Measurements from ENCODE around the gene PNKD. TPM values are rescaled to one million over a fixed set of nuclear protein-coding genes. Genes with fewer than 3 reads are reported as not detected.

PNKD gene
- total RNA-seq, 1 experiment from 2014 or later, result 97.7 TPM

DNA sequence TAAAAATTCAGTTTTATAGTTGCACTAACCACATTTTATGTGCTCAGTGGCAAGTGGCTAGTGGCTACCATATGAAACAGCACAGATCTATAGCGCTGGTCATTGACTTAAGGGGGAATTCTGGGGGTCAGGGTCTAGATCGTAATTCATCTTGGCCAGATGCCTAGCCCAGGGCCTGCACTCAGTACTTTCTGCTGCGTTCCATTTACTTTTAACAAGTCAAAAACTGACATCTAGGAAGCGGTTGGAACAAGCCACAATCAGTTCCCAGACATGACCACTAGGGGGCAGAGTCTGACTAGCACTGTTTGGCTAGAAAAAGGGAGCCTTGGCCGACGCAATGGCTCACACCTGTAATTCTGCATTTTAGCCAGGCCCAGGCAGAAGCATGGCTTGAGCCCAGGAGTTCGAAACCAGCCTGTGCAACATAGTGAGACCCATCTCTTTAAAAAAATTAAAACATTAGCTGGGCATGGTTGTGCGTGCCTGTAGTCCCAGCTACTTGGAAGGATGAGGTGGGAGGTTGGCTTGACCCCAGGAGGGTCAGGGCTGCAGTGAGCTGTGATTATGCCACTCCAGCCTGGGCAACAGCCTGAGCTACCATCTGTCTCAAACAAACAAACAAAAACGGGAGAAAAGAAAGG lies 31.0 kb downstream of the PNKD start:
- no peak overlapping the region for H2AFZ ChIP-seq (ENCODE audit: low read length)
- no peaks in the 10 kb centered on the region for H3K9me3 ChIP-seq (ENCODE audit: low read length)
- ATAC-seq (peak; percentile 94), DNase-seq (peak; percentile 96)
- no peaks in the 10 kb centered on the region for H3K36me3 ChIP-seq (ENCODE audit: low read depth, low read length)
- no peak overlapping the region for H3K9ac ChIP-seq (ENCODE audit: low read length)
- no peaks in the 10 kb centered on the region for H4K20me1 ChIP-seq (ENCODE audit: low read length)
- intact Hi-C loops (cut with micrococcal nuclease), result loop anchor here (1.0 to 2.0 kb wide), 4 partner anchors 28 to 165 kb away; partner anchors contain the start of gene CATIP
- CTCF ChIA-PET, result interaction anchor here (0.6 kb wide), 1 partner anchor 116 kb away, joined by 3 read pairs; no protein-coding TSS in a partner anchor
- H3F3A ChIP-seq (ENCODE audit: low read length, unreplicated experiment), result no peaks in the 10 kb centered on the region
- POLR2A ChIA-PET (ENCODE audit: unreplicated experiment), result no interaction called here
- H3K4me1 ChIP-seq (ENCODE audit: insufficient read depth, low read length), result no peaks in the 10 kb centered on the region
- H3K4me3 ChIP-seq (ENCODE audit: low read length), result no peak overlapping the region
- TF ChIP-seq, protein P1, sequence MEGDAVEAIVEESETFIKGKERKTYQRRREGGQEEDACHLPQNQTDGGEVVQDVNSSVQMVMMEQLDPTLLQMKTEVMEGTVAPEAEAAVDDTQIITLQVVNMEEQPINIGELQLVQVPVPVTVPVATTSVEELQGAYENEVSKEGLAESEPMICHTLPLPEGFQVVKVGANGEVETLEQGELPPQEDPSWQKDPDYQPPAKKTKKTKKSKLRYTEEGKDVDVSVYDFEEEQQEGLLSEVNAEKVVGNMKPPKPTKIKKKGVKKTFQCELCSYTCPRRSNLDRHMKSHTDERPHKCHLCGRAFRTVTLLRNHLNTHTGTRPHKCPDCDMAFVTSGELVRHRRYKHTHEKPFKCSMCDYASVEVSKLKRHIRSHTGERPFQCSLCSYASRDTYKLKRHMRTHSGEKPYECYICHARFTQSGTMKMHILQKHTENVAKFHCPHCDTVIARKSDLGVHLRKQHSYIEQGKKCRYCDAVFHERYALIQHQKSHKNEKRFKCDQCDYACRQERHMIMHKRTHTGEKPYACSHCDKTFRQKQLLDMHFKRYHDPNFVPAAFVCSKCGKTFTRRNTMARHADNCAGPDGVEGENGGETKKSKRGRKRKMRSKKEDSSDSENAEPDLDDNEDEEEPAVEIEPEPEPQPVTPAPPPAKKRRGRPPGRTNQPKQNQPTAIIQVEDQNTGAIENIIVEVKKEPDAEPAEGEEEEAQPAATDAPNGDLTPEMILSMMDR (conservative IDR thresholded peaks at IDR 0.05; ENCODE audit: low read depth, low read length), result peak; percentile 93
- TF ChIP-seq EZH2phosphoT487 (IDR thresholded peaks at IDR 0.05; ENCODE audit: borderline replicate concordance, low read length), result no peak
- H3K9me2 ChIP-seq (replicated peaks; ENCODE audit: low read length), result no peaks in the 10 kb centered on the region
- H3K27ac ChIP-seq (ENCODE audit: low read length), result no peak overlapping the region
- no peaks in the 10 kb centered on the region for H3K79me2 ChIP-seq (ENCODE audit: low read length)
- H3K27me3 ChIP-seq (ENCODE audit: low read length), result no peaks in the 10 kb centered on the region
- no TSS peak for BruUV-seq (replicated peaks)
- H3K4me2 ChIP-seq (ENCODE audit: low read length), result no peak overlapping the region

DNA sequence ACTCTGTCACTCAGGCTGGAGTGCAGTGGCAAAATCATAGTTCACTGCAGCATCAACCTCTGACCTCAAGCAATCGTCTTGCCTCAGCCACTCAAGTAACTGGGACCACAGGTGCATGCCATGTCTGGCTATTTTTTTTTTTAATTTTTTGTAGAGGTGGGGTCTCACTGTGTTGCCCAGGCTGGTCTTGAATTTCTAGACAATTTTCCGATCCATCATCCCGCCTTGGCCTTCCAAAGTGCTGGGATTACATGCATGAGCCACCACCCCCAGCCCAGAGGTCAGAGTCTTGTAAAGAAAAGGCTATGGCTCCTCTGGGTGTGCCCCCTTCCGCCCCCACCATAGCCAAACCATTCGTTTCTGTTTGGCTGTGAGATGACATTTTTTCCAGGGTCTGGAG lies 35.1 kb downstream of the PNKD start:
- Histone ChIP-seq H3K79me2 (ENCODE audit: low read length) (no peaks in the 10 kb centered on the region), H3K27ac (ENCODE audit: low read length) (no peak overlapping the region), H3K9me3 (ENCODE audit: low read length) (no peaks in the 10 kb centered on the region), H3K9ac (ENCODE audit: low read length) (no peak overlapping the region), H3K4me3 (ENCODE audit: low read length) (no peak overlapping the region), H3K27me3 (ENCODE audit: low read length) (no peaks in the 10 kb centered on the region), H2AFZ (ENCODE audit: low read length) (no peak overlapping the region), H3K4me1 (ENCODE audit: insufficient read depth, low read length) (no peaks in the 10 kb centered on the region), H4K20me1 (ENCODE audit: low read length) (no peaks in the 10 kb centered on the region), H3K36me3 (ENCODE audit: low read depth, low read length) (no peaks in the 10 kb centered on the region), H3F3A (ENCODE audit: low read length, unreplicated experiment) (no peaks in the 10 kb centered on the region), H3K4me2 (ENCODE audit: low read length) (no peak overlapping the region), H3K9me2 (replicated peaks; ENCODE audit: low read length) (no peaks in the 10 kb centered on the region)
- no peak for TF ChIP-seq EZH2 (IDR thresholded peaks at IDR 0.05; ENCODE audit: low read length, unreplicated experiment)
- TF ChIP-seq EZH2phosphoT487 (IDR thresholded peaks at IDR 0.05; ENCODE audit: borderline replicate concordance, low read length), result no peak
- TF ChIP-seq, protein P1 (conservative IDR thresholded peaks at IDR 0.05; ENCODE audit: low read depth, low read length), result no peak
- DNase-seq, result no peak
- POLR2A ChIA-PET (ENCODE audit: unreplicated experiment), result no interaction called here
- no TSS peak for BruUV-seq (replicated peaks)
- intact Hi-C loops (cut with micrococcal nuclease), result no loop called here
- ATAC-seq, result no peak
- CTCF ChIA-PET, result no interaction called here

- POLR2A ChIA-PET (ENCODE audit: unreplicated experiment), result no interaction called here
- H3K27ac ChIP-seq (ENCODE audit: low read length), result no peak overlapping the region
- ATAC-seq, result no peak
- no peak overlapping the region for H3K4me3 ChIP-seq (ENCODE audit: low read length)
- TF ChIP-seq EZH2 (IDR thresholded peaks at IDR 0.05; ENCODE audit: low read length, unreplicated experiment) (no peak), EZH2phosphoT487 (IDR thresholded peaks at IDR 0.05; ENCODE audit: borderline replicate concordance, low read length) (no peak)
- TF ChIP-seq, protein P1 (conservative IDR thresholded peaks at IDR 0.05; ENCODE audit: low read depth, low read length), result no peak
- H3K36me3 ChIP-seq (ENCODE audit: low read depth, low read length), result no peaks in the 10 kb centered on the region
- no peaks in the 10 kb centered on the region for H3K79me2 ChIP-seq (ENCODE audit: low read length)
- no peaks in the 10 kb centered on the region for H4K20me1 ChIP-seq (ENCODE audit: low read length)
- H3K4me2 ChIP-seq (ENCODE audit: low read length), result no peak overlapping the region
- no peak overlapping the region for H2AFZ ChIP-seq (ENCODE audit: low read length)
- H3K4me1 ChIP-seq (ENCODE audit: insufficient read depth, low read length), result no peaks in the 10 kb centered on the region
- intact Hi-C loops (cut with micrococcal nuclease), result no loop called here
- DNase-seq, result no peak
- H3K27me3 ChIP-seq (ENCODE audit: low read length), result no peaks in the 10 kb centered on the region
- no peaks in the 10 kb centered on the region for H3K9me3 ChIP-seq (ENCODE audit: low read length)
- no peak overlapping the region for H3K9ac ChIP-seq (ENCODE audit: low read length)
- BruUV-seq (replicated peaks), result no TSS peak
- H3F3A ChIP-seq (ENCODE audit: low read length, unreplicated experiment), result no peaks in the 10 kb centered on the region
- CTCF ChIA-PET, result no interaction called here
- no peaks in the 10 kb centered on the region for H3K9me2 ChIP-seq (replicated peaks; ENCODE audit: low read length)
Observed at GRCh38 chr2:218306184-218306920, 36.0 kb downstream of the PNKD start.
